HG03469 (cell line): ENCODE results near the gene CFAP58.

ENCODE experiments used
- ATAC-seq: cut with Tn5 transposase; IDR thresholded peaks from one replicate; pipeline ENCODE4 v1.9.1; 2021; ENCODE audit warnings: mild to moderate bottlenecking, moderate library complexity, moderate number of reproducible peaks; ENCODE audit not compliant: unreplicated experiment

CFAP58 gene

DNA sequence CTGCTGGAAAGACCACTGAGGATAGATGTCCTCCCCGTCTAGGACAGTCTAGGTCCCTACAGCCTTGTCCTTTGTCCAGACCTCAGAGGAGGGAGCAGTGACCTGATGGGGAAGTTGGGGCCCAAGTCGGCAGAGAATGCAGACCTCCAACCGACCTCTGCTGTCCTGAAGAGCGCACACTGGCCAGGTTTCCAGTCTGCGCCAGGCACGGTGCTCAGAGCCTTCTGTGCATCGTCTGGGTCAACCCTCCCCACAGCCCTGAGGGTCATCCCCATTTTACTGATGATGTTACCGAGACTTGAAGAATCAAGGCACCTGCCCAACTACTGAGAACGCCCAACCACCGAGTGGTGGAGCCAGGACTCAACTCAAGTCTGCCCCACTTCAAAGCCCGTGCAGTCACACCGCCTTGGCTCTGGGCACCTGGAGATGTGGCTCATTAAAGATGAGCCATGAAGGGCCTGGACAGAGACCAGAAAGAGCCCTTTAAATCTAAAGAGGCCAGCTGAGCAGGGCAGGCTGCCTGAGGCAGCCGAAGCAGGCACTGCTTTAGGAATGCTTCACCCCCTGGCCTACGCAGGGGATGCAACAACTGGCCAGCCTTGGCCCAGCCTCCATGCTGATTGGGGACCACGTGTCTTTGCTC is 19.8 kb upstream of the CFAP58 start:
- no peak for ATAC-seq

- no peak for ATAC-seq
Observed at GRCh38 chr10:104334561-104334960, 19.1 kb upstream of the CFAP58 start.

- no peak for ATAC-seq
Observed at GRCh38 chr10:104334965-104335650, 18.5 kb upstream of the CFAP58 start.

GRCh38 chr10:104336821-104337467 is 16.7 kb upstream of the CFAP58 start:
- ATAC-seq = no peak

GRCh38 chr10:104337521-104337984 is 16.1 kb upstream of the CFAP58 start:
- peak; percentile 21 for ATAC-seq

GRCh38 chr10:104337985-104338735 is 15.5 kb upstream of the CFAP58 start, which contains the start of gene ITPRIP:
ITPRIP (minus strand) TSS chr10:104338465; CDS start chr10:104316051, 22,414 bp downstream.
- ATAC-seq = peak; percentile 46

- no peak for ATAC-seq
Observed at GRCh38 chr10:104339469-104340110, 14.0 kb upstream of the CFAP58 start.

- no peak for ATAC-seq
Observed at GRCh38 chr10:104340111-104340526, 13.5 kb upstream of the CFAP58 start.

DNA sequence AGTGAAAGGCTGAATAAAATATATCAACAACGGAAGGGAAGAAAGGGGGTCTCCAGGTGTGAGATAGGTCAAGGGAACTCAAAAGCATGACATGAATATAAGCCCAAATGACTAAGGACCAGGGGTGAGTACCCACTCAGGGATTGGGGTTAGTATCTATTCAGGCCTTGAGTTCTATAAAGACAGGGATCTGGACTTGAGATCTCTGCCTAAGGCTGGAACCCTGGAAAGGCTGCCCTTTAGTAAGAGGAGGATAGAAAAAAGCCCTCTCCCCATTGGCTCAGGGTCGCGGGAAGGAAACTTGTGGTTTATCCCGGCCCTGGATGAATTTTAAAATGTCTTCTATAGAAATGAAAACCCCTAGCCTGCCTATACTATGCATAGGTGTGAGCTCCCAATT is 13.0 kb upstream of the CFAP58 start:
- ATAC-seq = no peak

- ATAC-seq = no peak
Observed at GRCh38 chr10:104342941-104343411, 10.7 kb upstream of the CFAP58 start.

DNA sequence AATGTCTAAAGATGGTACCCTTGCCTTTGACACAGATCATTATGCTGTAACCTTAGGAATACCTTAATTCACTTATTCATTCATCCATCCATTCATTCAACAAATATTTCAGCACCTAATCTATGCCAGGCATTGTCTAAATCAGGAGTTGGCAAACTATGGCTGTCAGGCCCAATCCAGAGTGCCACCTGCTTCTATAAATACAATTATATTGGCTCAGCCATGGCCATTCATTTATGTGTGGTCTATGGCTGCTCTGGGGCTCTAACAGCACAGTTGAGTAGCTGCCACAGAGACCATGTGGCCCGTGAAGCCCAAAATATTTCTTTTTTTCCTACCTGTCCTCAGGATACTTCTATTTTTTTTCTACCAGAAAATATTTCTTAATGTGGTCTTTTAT is 9.4 kb upstream of the CFAP58 start:
- ATAC-seq = no peak

DNA sequence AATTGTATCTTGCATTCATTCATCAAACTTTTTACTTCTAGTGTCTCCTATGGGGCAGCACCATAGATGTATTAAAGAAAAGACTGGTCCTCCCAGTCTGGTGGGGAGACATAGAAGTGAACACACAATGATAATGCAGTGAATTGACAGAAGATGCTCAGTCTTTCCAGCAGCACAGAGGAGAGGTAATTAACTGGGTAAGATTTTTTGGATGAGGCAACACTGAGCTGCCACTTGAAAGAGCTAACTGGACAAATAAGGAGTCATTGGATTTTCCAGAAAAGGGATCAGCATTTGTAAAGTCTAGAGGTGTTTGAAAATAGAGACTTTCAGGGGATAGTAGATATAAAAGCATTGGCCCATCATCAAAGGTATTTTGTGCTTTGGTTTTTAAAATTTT is 8.1 kb upstream of the CFAP58 start:
- no peak for ATAC-seq

- ATAC-seq = no peak
Observed at GRCh38 chr10:104345941-104346340, 7.7 kb upstream of the CFAP58 start.

DNA sequence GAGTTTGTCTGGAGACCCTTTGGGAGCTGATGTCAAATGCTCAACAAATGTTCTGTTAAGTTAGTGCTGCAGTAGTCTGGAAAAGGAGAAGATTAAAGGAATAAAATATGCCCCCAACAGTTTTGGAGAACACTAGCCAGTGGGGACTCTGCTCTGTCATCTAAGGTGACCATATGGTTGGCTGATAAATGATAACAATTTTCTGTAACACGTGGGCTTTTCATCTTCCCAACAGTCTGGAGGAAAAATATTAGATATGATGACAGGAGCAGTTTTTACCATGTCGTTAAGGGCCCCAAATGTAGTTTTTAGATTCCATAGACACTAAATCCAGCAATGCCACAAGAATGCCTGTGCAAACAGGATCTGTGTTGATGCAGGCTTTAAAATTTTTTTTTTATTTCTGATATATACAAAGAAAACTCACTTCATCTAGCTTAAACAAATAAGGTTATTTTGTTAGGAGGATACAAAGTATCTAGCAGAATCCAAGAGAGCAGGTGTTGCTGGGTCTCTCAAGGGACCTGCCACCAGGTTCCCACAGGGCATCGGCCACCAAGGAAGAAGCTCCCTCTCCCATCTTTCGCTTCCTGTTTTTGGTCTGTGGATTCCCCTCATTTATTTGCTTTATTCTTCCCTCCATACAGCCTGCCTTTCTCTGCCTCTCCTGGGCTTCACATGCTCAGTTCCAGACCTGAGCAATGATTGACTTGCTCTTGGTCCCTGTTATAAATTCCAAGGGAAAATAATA is 6.2 kb upstream of the CFAP58 start:
- no peak for ATAC-seq

- ATAC-seq = no peak
Observed at GRCh38 chr10:104348601-104349000, 5.0 kb upstream of the CFAP58 start.

GRCh38 chr10:104349623-104350126 is 4.0 kb upstream of the CFAP58 start:
- ATAC-seq = peak; percentile 36

DNA sequence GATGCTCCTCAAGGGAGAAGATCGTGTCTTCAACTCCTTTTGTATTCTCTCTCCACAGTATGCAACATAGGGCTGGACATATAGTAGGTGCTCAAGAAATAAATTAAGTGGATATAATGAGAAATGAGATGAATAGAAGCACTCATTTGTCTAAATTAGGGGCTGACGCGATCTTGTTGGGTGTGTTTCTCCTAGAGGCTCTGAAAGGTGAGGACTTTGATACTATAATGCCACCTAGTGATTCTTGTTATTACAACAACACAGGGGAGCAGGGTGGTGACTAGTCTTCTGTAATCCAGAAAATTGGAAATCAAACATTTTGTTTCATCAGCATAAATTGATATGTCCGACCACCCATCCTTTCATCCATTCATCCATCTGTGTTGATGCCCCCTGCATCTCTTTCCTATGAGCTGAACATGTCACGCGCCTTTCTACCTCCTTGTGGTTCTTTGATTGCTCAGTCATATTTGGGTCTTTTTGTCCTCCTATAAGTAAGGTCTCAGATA is 3.5 kb upstream of the CFAP58 start:
- no peak for ATAC-seq

DNA sequence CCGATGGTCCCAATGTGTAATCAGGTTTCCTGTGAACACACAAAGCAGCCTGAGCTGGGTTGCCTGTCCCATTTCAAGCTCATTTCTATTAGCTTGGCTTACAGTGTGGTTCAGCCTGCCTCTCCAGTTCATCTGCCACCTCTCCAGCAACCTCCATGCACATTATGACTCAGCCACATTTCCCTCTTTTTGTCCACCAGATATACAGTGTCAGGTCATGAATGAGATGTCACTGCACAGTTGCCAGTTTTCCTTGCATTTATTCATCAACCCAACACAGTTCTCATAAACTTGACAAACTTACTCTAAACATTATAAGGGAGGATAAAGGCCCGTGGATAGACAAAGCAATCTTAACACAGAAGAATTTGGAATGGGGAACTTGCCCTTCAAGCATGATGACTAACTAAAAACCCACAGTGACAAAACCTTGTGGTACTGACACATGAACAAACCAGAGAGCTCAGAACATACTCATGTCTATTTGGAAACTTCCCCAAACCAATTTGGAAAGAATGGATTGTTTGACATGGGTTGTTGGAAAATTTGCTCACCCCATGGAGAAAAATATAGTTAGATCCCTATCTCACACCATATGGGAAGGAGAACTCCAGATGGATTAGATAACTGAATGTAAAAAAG is 2.5 kb upstream of the CFAP58 start:
- no peak for ATAC-seq

DNA sequence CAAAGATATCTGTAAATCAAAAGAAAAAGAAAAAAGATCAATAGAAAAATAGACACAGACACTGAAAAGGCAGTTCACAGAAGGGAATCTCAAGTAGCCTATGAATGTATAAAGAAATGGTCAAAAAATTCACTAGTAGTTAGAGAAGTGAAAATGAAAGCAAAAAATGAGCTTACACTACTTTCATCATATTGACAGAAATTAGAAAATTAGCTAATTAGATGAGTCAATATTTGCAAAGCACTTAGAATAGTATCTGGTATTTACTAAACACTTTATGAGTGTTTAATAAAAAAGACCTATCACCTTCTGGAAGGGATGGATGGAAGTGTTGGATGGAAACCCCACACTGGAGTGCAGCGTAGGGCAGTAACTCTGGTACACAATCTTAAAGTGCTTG is 1.7 kb upstream of the CFAP58 start:
- no peak for ATAC-seq
